ENCODE results near the gene LPIN3.

DNA sequence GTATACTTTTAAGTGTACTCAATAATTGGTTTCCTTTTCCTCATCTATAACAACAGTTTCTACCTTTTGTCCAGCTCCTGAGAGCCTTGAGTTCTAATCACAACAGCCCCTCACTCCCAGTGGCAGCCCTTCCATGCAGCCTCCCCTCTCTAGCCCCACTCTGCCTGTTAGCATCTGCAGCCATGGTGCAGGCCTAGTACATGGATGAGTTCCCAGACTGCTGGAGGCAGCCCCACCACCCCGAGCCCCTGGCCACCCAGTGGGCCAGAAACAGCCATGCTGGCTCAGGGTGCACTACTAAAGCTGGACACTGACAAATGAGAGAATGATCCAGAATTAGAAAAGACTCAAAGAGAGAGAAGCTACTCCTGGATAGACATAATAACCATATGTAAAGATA, 9.7 kb upstream of the LPIN3 start:
- TF ChIP-seq CTCF (conservative IDR thresholded peaks at IDR 0.05; ENCODE audit: low read depth, low read length) (no peak), POLR2A (IDR thresholded peaks at IDR 0.05; ENCODE audit: low read depth, low read length) (no peak), CEBPB (IDR thresholded peaks at IDR 0.05; ENCODE audit: low read depth, low read length) (no peak)

All from IMR-90 (cell line).